Measurements from ENCODE around the gene MYO7B. TPM values are rescaled to one million over a fixed set of nuclear protein-coding genes. Genes with fewer than 3 reads are reported as not detected.

The MYO7B gene
- total RNA-seq, 1 donor from 2014 or later: 0.10 TPM

GRCh38 chr2:127573298-127573697 is 37.8 kb downstream of the MYO7B start:
- H3K27ac Mint-ChIP-seq: no peak overlapping the region
- H3K4me1 Mint-ChIP-seq (ENCODE audit: low read depth): peaks cover 7% of the 10 kb centered on the region
- H3K27me3 Mint-ChIP-seq (ENCODE audit: insufficient read depth): peaks cover 21% of the 10 kb centered on the region
- no peak overlapping the region for H3K4me3 Mint-ChIP-seq
- no peaks in the 10 kb centered on the region for H3K36me3 Mint-ChIP-seq (ENCODE audit: low read depth)
- no peaks in the 10 kb centered on the region for H3K9me3 Mint-ChIP-seq
- DNase-seq (ENCODE audit: low spot score): no peak
- intact Hi-C loops (cut with micrococcal nuclease): no loop called here

GRCh38 chr2:127573771-127574170 is 38.3 kb downstream of the MYO7B start:
- DNase-seq (ENCODE audit: low spot score): no peak
- H3K9me3 Mint-ChIP-seq: no peaks in the 10 kb centered on the region
- H3K27me3 Mint-ChIP-seq (ENCODE audit: insufficient read depth): peaks cover 23% of the 10 kb centered on the region
- no peaks in the 10 kb centered on the region for H3K36me3 Mint-ChIP-seq (ENCODE audit: low read depth)
- H3K4me3 Mint-ChIP-seq: no peak overlapping the region
- intact Hi-C loops (cut with micrococcal nuclease): no loop called here
- no peak overlapping the region for H3K27ac Mint-ChIP-seq
- H3K4me1 Mint-ChIP-seq (ENCODE audit: low read depth): peaks cover 7% of the 10 kb centered on the region

- intact Hi-C loops (cut with micrococcal nuclease): no loop called here
- H3K4me3 Mint-ChIP-seq: no peak overlapping the region
- H3K9me3 Mint-ChIP-seq: no peaks in the 10 kb centered on the region
- no peak overlapping the region for H3K27ac Mint-ChIP-seq
- H3K36me3 Mint-ChIP-seq (ENCODE audit: low read depth): no peaks in the 10 kb centered on the region
- peaks cover 7% of the 10 kb centered on the region for H3K4me1 Mint-ChIP-seq (ENCODE audit: low read depth)
- H3K27me3 Mint-ChIP-seq (ENCODE audit: insufficient read depth): peaks cover 29% of the 10 kb centered on the region
- no peak for DNase-seq (ENCODE audit: low spot score)
Observed at GRCh38 chr2:127574656-127575055, 39.2 kb downstream of the MYO7B start.

- Mint-ChIP-seq H3K4me3 (no peak overlapping the region), H3K27ac (peak overlapping the region; percentile 13), H3K9me3 (no peaks in the 10 kb centered on the region), H3K27me3 (ENCODE audit: insufficient read depth) (peaks cover 26% of the 10 kb centered on the region), H3K4me1 (ENCODE audit: low read depth) (peaks cover 7% of the 10 kb centered on the region), H3K36me3 (ENCODE audit: low read depth) (no peaks in the 10 kb centered on the region)
- intact Hi-C loops (cut with micrococcal nuclease): no loop called here
- no peak for DNase-seq (ENCODE audit: low spot score)
Observed at GRCh38 chr2:127575185-127575765, 39.8 kb downstream of the MYO7B start.

DNA sequence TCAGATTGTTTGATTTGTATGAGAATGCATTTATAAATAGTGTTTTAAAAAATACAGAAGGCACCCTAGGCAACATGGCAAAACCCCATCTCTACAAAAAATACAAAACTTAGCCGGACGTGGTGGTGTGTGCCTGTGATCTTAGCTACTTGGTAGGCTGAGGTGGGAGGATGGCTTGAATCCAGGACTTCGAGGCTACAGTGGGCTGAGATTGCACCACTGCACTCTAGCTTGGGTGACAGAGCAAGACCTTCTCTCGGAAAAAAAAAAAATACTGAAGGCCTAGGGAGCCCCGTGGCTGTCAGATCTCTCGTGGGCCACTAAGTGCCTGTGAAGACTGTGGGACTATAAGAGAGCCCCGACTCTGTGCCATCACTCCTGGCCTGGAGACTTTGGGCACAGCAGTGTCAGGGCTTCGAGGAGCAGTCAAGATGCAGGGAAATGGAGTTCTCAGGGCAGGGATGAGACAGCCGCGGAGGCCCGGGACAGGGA is 40.5 kb downstream of the MYO7B start:
- no peaks in the 10 kb centered on the region for H3K36me3 Mint-ChIP-seq (ENCODE audit: low read depth)
- H3K27me3 Mint-ChIP-seq (ENCODE audit: insufficient read depth): peaks cover 21% of the 10 kb centered on the region

GRCh38 chr2:127576433-127577207 is 41.1 kb downstream of the MYO7B start:
- no peak for DNase-seq (ENCODE audit: low spot score)
- Mint-ChIP-seq H3K27ac (no peak overlapping the region), H3K4me1 (ENCODE audit: low read depth) (peaks cover 7% of the 10 kb centered on the region), H3K4me3 (no peak overlapping the region), H3K27me3 (ENCODE audit: insufficient read depth) (peaks cover 21% of the 10 kb centered on the region), H3K36me3 (ENCODE audit: low read depth) (no peaks in the 10 kb centered on the region), H3K9me3 (no peaks in the 10 kb centered on the region)
- intact Hi-C loops (cut with micrococcal nuclease): no loop called here

More for the DNA sequence above, 40.5 kb downstream of the MYO7B start:
- DNase-seq (ENCODE audit: low spot score): no peak
- H3K4me3 Mint-ChIP-seq: no peak overlapping the region
- H3K4me1 Mint-ChIP-seq (ENCODE audit: low read depth): peaks cover 7% of the 10 kb centered on the region
- H3K9me3 Mint-ChIP-seq: no peaks in the 10 kb centered on the region
- intact Hi-C loops (cut with micrococcal nuclease): no loop called here
- no peak overlapping the region for H3K27ac Mint-ChIP-seq

DNA sequence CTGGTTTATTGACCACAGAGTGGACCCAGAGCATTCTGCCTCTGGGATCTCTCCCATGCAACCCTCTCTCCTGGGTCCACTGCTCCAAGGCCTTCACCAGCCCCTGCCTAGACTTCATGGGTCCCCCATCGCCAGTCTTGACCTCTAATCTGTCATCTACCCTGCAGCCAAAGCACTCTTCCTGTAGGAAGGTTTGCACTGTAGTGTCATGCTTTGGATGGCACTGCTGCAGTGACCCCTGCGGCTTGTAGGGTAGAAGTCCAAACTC is 41.7 kb downstream of the MYO7B start:
- DNase-seq (ENCODE audit: low spot score): no peak
- intact Hi-C loops (cut with micrococcal nuclease): no loop called here
- H3K9me3 Mint-ChIP-seq: no peaks in the 10 kb centered on the region
- no peak overlapping the region for H3K4me3 Mint-ChIP-seq
- H3K27me3 Mint-ChIP-seq (ENCODE audit: insufficient read depth): peaks cover 21% of the 10 kb centered on the region
- H3K4me1 Mint-ChIP-seq (ENCODE audit: low read depth): peaks cover 7% of the 10 kb centered on the region
- no peaks in the 10 kb centered on the region for H3K36me3 Mint-ChIP-seq (ENCODE audit: low read depth)
- no peak overlapping the region for H3K27ac Mint-ChIP-seq

DNA sequence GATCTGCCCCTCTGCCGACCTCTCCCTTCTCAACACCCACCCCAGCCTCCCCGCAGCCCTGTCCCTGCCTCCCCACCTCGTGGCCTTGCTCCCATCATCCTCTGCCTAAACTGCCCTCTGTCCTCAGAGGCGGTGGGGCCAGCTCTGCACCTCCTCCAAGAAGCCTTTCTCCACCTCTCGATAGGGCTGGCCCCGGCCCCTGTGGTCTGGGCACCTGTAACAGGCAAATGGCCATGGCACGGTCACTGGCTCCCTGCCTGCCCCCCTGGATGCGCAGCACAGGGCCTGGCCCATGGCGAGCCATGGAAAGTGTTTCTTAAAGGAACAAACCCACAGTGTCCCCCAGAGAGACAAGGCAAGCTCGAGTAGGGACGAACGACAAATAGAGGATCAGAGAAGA is 42.0 kb downstream of the MYO7B start:
- Mint-ChIP-seq H3K27ac (no peak overlapping the region), H3K4me3 (no peak overlapping the region), H3K9me3 (no peaks in the 10 kb centered on the region), H3K4me1 (ENCODE audit: low read depth) (peaks cover 7% of the 10 kb centered on the region), H3K27me3 (ENCODE audit: insufficient read depth) (peaks cover 19% of the 10 kb centered on the region), H3K36me3 (ENCODE audit: low read depth) (no peaks in the 10 kb centered on the region)
- intact Hi-C loops (cut with micrococcal nuclease): no loop called here
- no peak for DNase-seq (ENCODE audit: low spot score)

DNA sequence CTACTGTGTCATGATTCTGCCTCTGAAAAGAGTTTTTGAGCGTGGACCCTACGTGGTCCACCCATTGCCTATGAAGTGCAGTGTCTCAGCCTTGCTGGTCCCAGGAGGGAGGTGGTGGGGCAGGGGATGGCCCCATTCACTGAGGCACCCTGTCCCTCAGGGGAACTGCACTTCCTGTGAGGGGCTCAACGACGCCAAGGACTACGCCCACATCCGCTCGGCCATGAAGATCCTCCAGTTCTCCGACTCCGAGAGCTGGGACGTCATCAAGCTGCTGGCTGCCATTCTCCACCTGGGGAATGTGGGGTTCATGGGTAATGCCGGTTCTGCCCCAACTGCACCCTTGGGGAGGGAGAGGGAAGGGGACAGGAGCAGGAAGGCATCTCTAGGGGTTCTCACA is 42.5 kb downstream of the MYO7B start:
- Mint-ChIP-seq H3K27me3 (ENCODE audit: insufficient read depth) (peaks cover 14% of the 10 kb centered on the region), H3K36me3 (ENCODE audit: low read depth) (no peaks in the 10 kb centered on the region), H3K9me3 (no peaks in the 10 kb centered on the region), H3K27ac (no peak overlapping the region), H3K4me3 (no peak overlapping the region), H3K4me1 (ENCODE audit: low read depth) (peaks cover 7% of the 10 kb centered on the region)
- no peak for DNase-seq (ENCODE audit: low spot score)
- intact Hi-C loops (cut with micrococcal nuclease): no loop called here

GRCh38 chr2:127578411-127578810 is 42.9 kb downstream of the MYO7B start:
- Mint-ChIP-seq H3K4me1 (ENCODE audit: low read depth) (peaks cover 7% of the 10 kb centered on the region), H3K27ac (no peak overlapping the region), H3K9me3 (no peaks in the 10 kb centered on the region), H3K4me3 (no peak overlapping the region), H3K36me3 (ENCODE audit: low read depth) (no peaks in the 10 kb centered on the region), H3K27me3 (ENCODE audit: insufficient read depth) (peaks cover 15% of the 10 kb centered on the region)
- intact Hi-C loops (cut with micrococcal nuclease): no loop called here
- no peak for DNase-seq (ENCODE audit: low spot score)

DNA sequence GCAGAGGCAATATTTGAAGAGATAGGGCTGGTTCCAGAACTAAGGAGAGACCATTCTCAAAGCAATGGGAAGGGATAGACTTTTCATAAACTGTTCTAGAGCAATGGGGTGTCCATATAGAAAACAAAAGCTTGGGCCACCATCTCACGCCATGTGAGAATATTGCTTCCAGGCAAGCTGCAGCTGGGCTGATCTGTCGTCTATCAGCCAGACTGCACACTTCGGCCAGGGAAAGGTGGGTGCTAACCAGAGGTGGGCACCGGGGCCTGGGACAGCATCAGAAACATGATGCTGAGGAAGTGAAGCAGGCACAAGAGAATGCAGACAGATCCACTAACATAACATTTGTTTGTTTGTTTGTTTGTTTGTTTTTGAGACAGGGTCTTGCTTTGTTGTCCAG is 43.7 kb downstream of the MYO7B start:
- Mint-ChIP-seq H3K27ac (no peak overlapping the region), H3K9me3 (no peaks in the 10 kb centered on the region), H3K4me1 (ENCODE audit: low read depth) (peaks cover 7% of the 10 kb centered on the region), H3K27me3 (ENCODE audit: insufficient read depth) (peaks cover 11% of the 10 kb centered on the region), H3K4me3 (no peak overlapping the region), H3K36me3 (ENCODE audit: low read depth) (no peaks in the 10 kb centered on the region)
- no peak for DNase-seq (ENCODE audit: low spot score)
- intact Hi-C loops (cut with micrococcal nuclease): no loop called here

- Mint-ChIP-seq H3K9me3 (no peaks in the 10 kb centered on the region), H3K36me3 (ENCODE audit: low read depth) (no peaks in the 10 kb centered on the region), H3K27ac (no peak overlapping the region), H3K27me3 (ENCODE audit: insufficient read depth) (peaks cover 11% of the 10 kb centered on the region), H3K4me3 (no peak overlapping the region), H3K4me1 (ENCODE audit: low read depth) (peaks cover 1% of the 10 kb centered on the region)
- intact Hi-C loops (cut with micrococcal nuclease): no loop called here
- DNase-seq (ENCODE audit: low spot score): no peak
Observed at GRCh38 chr2:127580167-127581049, 44.9 kb downstream of the MYO7B start.

DNA sequence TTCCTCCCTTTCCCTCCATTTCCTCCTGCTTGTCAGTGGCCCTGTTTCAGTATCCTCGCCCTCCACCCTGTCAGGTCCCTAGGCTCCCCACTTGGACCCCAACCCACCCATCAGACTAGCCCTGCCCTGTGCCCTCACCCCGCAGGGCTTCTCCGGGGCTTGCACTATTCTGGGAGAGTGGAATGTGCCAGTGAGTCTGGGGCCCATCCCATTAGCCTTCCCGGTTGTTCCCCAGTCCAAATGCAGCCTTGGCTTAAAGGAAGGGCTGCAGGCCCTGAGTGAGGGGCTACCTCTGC is 45.5 kb downstream of the MYO7B start:
- no peaks in the 10 kb centered on the region for H3K9me3 Mint-ChIP-seq

More for the DNA sequence above, 45.5 kb downstream of the MYO7B start:
- Mint-ChIP-seq H3K4me1 (ENCODE audit: low read depth) (no peaks in the 10 kb centered on the region), H3K4me3 (no peak overlapping the region), H3K27me3 (ENCODE audit: insufficient read depth) (peaks cover 11% of the 10 kb centered on the region), H3K27ac (no peak overlapping the region), H3K36me3 (ENCODE audit: low read depth) (no peaks in the 10 kb centered on the region)
- intact Hi-C loops (cut with micrococcal nuclease): no loop called here
- no peak for DNase-seq (ENCODE audit: low spot score)

Data from activated T-helper 1 cell treated with anti-CD3 and anti-CD28 coated beads, Interleukin-12 subunit alpha, Interleukin-12 subunit beta, Interleukin-2, Interleukin-4 antibody, amounts not matched to agents 30 ng/mL and 10 ng/mL and 1 ng/mL, durations not matched to agents 14 hours and 24 hours and 36 hours (primary cell).